Esophagus muscularis mucosa (tissue), 3 donors: ENCODE data around the gene MAP1LC3A.

Source experiments
- CTCF ChIP-seq, 3 experiments: fragments of 200-600 bp in 2 of 3; fragments of 450-650 bp in 1 of 3; sonication (generic) in 2 of 3; IDR thresholded peaks; one replicate each; pipeline ENCODE4 v1.5.1; 2017 to 2019; ENCODE audit warnings: antibody characterized with exemption in 3 of 3, mild to moderate bottlenecking in 2 of 3, moderate library complexity in 1 of 3
- POLR2A ChIP-seq: fragments of 450-650 bp; IDR thresholded peaks from one replicate; pipeline ENCODE4 v1.6.1; 2017; ENCODE audit warnings: antibody characterized with exemption, moderate library complexity, mild to moderate bottlenecking, low read depth

GRCh38 chr20:34547844-34548613 lies 10.5 kb upstream of the MAP1LC3A start:
- no peak for TF ChIP-seq CTCF (IDR thresholded peaks at IDR 0.05)
- TF ChIP-seq POLR2A, result no peak
